Osteoblast (primary cell): ENCODE data around the gene EIF4G3. TPM values are rescaled to one million over a fixed set of nuclear protein-coding genes. Genes with fewer than 3 reads are reported as not detected.

ENCODE experiments used
- DNase-seq: peaks from one replicate; pipeline ENCODE4 v3.0.0; 2011; ENCODE audit warnings: low spot score, mixed read lengths; ENCODE audit not compliant: insufficient read length; ENCODE audit errors: missing footprints
- H2AFZ ChIP-seq: 2 replicates; pipeline ENCODE4 v1.6.0; 2011; ENCODE audit warnings: mild to moderate bottlenecking, low read length
- H3K27ac ChIP-seq: 2 replicates; pipeline ENCODE4 v1.5.1; 2011; ENCODE audit warnings: mild to moderate bottlenecking, low read depth, low read length, moderate library complexity
- H3K27me3 ChIP-seq: 2 replicates; pipeline ENCODE4 v1.6.0; 2012; ENCODE audit warnings: mild to moderate bottlenecking, control low read depth, inconsistent platforms, low read length, moderate library complexity; ENCODE audit not compliant: insufficient read depth
- H3K36me3 ChIP-seq: 2 replicates; pipeline ENCODE4 v1.5.1; 2011; ENCODE audit warnings: mild to moderate bottlenecking, low read length, control low read depth, moderate library complexity; ENCODE audit not compliant: insufficient read depth
- H3K4me1 ChIP-seq: 2 replicates; pipeline ENCODE4 v1.5.1; 2011; ENCODE audit warnings: mild to moderate bottlenecking, low read length, control low read depth, moderate library complexity; ENCODE audit not compliant: insufficient read depth
- H3K4me2 ChIP-seq: 2 replicates; pipeline ENCODE4 v1.6.0; 2011; ENCODE audit warnings: mild to moderate bottlenecking, low read length; ENCODE audit not compliant: insufficient read depth
- H3K4me3 ChIP-seq: fragments of 200-600 bp; sonication (generic); 3 replicates; pipeline ENCODE4 v1.5.1; 2012; ENCODE audit warnings: mild to moderate bottlenecking, low read length, inconsistent platforms; ENCODE audit not compliant: insufficient read depth
- H3K79me2 ChIP-seq: 2 replicates; pipeline ENCODE4 v1.6.0; 2012; ENCODE audit warnings: mild to moderate bottlenecking, low read length, control low read depth, inconsistent platforms; ENCODE audit not compliant: insufficient read depth
- H3K9me3 ChIP-seq: 2 replicates; pipeline ENCODE4 v1.5.1; 2011; ENCODE audit warnings: low read depth, low read length, control low read depth
- H4K20me1 ChIP-seq: 2 replicates; pipeline ENCODE4 v1.6.0; 2012; ENCODE audit warnings: mild to moderate bottlenecking, low read length, control low read depth; ENCODE audit not compliant: insufficient read depth
- CTCF ChIP-seq: IDR thresholded peaks from 2 replicates; pipeline ENCODE4 v1.5.1; 2011; ENCODE audit warnings: mild to moderate bottlenecking, low read depth, low read length, moderate library complexity; ENCODE audit errors: extremely low read depth
- total RNA-seq: library from RNA; depleted of rRNA; stranded (reverse); fragments of >200 nt; gene quantifications from 2 replicates; pipeline ENCODE4 v1.2.3, GENCODE V29; 2012

Gene EIF4G3
- total RNA-seq, 1 donor, result 55.0 TPM

- H3K4me2 ChIP-seq, result no peak overlapping the region
- no peak for TF ChIP-seq CTCF
- H4K20me1 ChIP-seq, result peaks cover 9% of the 10 kb centered on the region
- no peaks in the 10 kb centered on the region for H3K27me3 ChIP-seq
- H3K4me1 ChIP-seq, result peaks cover 21% of the 10 kb centered on the region
- DNase-seq, result no peak
- H2AFZ ChIP-seq, result no peak overlapping the region
- H3K79me2 ChIP-seq, result peaks cover 5% of the 10 kb centered on the region
- no peaks in the 10 kb centered on the region for H3K9me3 ChIP-seq
- no peak overlapping the region for H3K27ac ChIP-seq
- H3K36me3 ChIP-seq, result peaks cover 5% of the 10 kb centered on the region
- H3K4me3 ChIP-seq, result no peak overlapping the region
Observed at GRCh38 chr1:20978413-20978812, 198.3 kb downstream of the EIF4G3 start.

- peaks cover 15% of the 10 kb centered on the region for H3K4me1 ChIP-seq
- no peak for DNase-seq
- H3K79me2 ChIP-seq, result peaks cover 2% of the 10 kb centered on the region
- H3K9me3 ChIP-seq, result no peaks in the 10 kb centered on the region
- peaks cover 23% of the 10 kb centered on the region for H3K36me3 ChIP-seq
- H4K20me1 ChIP-seq, result no peaks in the 10 kb centered on the region
- no peak overlapping the region for H2AFZ ChIP-seq
- H3K4me3 ChIP-seq, result no peak overlapping the region
- no peak for TF ChIP-seq CTCF
- H3K27ac ChIP-seq, result no peak overlapping the region
- H3K27me3 ChIP-seq, result no peaks in the 10 kb centered on the region
- no peak overlapping the region for H3K4me2 ChIP-seq
Observed at GRCh38 chr1:20975668-20976067, 201.0 kb downstream of the EIF4G3 start.

- no peak overlapping the region for H3K4me3 ChIP-seq
- peaks cover 19% of the 10 kb centered on the region for H3K36me3 ChIP-seq
- no peak overlapping the region for H2AFZ ChIP-seq
- no peaks in the 10 kb centered on the region for H3K9me3 ChIP-seq
- no peaks in the 10 kb centered on the region for H3K27me3 ChIP-seq
- no peak overlapping the region for H3K4me2 ChIP-seq
- peaks cover 2% of the 10 kb centered on the region for H3K79me2 ChIP-seq
- H3K4me1 ChIP-seq, result peaks cover 15% of the 10 kb centered on the region
- TF ChIP-seq CTCF, result no peak
- no peak overlapping the region for H3K27ac ChIP-seq
- no peak for DNase-seq
- no peaks in the 10 kb centered on the region for H4K20me1 ChIP-seq
Observed at GRCh38 chr1:20974951-20975350, 201.7 kb downstream of the EIF4G3 start.

- Histone ChIP-seq H3K4me2 (peak overlapping the region; percentile 48), H3K9me3 (no peaks in the 10 kb centered on the region), H3K27me3 (no peaks in the 10 kb centered on the region), H4K20me1 (peaks cover 2% of the 10 kb centered on the region), H3K79me2 (no peaks in the 10 kb centered on the region), H3K4me3 (no peak overlapping the region), H3K36me3 (peaks cover 22% of the 10 kb centered on the region), H2AFZ (no peak overlapping the region), H3K4me1 (peaks cover 15% of the 10 kb centered on the region), H3K27ac (peak overlapping the region; percentile 13)
- DNase-seq, result peak; percentile 63
- TF ChIP-seq CTCF, result no peak
Observed at GRCh38 chr1:20974069-20974468, 202.6 kb downstream of the EIF4G3 start.
